ENCODE data around the gene IGDCC3. TPM values are rescaled to one million over a fixed set of nuclear protein-coding genes. Genes with fewer than 3 reads are reported as not detected.

IGDCC3 gene
- total RNA-seq, 2 donors from 2014 or later = 7.9 to 13.5 TPM

DNA sequence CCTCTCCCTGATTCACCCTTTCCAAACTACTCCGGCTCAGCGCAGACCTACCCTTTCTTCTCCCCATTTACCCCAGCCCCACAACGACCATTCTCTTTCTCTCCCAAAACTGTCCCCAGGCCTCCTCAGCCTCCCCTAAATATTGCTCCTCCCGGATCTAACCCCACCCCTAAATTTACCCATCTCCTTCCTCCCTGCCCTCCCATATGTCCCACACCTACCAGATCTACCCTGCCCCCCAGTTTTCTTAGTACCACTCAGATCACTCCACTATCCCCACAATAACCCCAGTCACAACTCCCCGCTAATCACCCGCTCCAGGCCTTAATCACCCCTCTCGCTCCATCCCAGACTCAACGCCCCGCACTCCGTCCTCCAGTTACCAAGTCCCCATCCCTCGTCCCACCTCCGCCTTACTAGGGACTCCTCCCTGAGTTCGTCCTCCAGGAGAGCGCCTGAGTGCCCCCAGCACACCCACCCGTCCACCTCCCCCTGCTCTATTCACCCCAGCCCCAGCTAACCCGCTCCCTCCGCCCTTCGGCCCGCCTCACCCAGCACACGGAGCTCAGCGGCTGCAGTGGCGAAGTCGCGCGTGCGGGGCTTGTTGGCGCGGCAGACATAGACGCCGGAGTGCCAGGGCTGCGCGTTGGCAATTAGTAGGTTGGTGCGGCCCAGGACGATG lies 18.6 kb upstream of the IGDCC3 start:
- no peak overlapping the region for H3K9ac ChIP-seq (ENCODE audit: extremely low read depth, low read length, poor library complexity, severe bottlenecking)
- Mint-ChIP-seq H3K4me1 (peaks cover 14% of the 10 kb centered on the region), H3K27ac (no peak overlapping the region), H3K9me3 (no peaks in the 10 kb centered on the region), H3K27me3 (ENCODE audit: insufficient read depth) (peaks cover 58% of the 10 kb centered on the region), H3K36me3 (ENCODE audit: low read depth) (peaks cover 50% of the 10 kb centered on the region), H3K4me3 (peak overlapping the region; percentile 34)
- no peaks in the 10 kb centered on the region for H3K9me3 ChIP-seq (ENCODE audit: control insufficient read depth, low read length)
- H3K4me3 ChIP-seq (ENCODE audit: low read length) = no peak overlapping the region
- peak; percentile 63 for DNase-seq
- 93 to 95% methylated on average over 24 to 34 of the region's 34 CpGs for WGBS, 2 experiments (ENCODE audit: insufficient coverage in 1 of 2, insufficient read length in 1 of 2)
- TF ChIP-seq, protein P1, sequence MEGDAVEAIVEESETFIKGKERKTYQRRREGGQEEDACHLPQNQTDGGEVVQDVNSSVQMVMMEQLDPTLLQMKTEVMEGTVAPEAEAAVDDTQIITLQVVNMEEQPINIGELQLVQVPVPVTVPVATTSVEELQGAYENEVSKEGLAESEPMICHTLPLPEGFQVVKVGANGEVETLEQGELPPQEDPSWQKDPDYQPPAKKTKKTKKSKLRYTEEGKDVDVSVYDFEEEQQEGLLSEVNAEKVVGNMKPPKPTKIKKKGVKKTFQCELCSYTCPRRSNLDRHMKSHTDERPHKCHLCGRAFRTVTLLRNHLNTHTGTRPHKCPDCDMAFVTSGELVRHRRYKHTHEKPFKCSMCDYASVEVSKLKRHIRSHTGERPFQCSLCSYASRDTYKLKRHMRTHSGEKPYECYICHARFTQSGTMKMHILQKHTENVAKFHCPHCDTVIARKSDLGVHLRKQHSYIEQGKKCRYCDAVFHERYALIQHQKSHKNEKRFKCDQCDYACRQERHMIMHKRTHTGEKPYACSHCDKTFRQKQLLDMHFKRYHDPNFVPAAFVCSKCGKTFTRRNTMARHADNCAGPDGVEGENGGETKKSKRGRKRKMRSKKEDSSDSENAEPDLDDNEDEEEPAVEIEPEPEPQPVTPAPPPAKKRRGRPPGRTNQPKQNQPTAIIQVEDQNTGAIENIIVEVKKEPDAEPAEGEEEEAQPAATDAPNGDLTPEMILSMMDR (conservative IDR thresholded peaks at IDR 0.05) = no peak
- H3K27ac ChIP-seq (ENCODE audit: low read depth, low read length) = no peak overlapping the region
- H3K36me3 ChIP-seq (ENCODE audit: control insufficient read depth, insufficient read depth, low read length) = peaks cover 52% of the 10 kb centered on the region
- no peaks in the 10 kb centered on the region for H3K27me3 ChIP-seq (ENCODE audit: control insufficient read depth, insufficient read depth, low read length, poor library complexity, severe bottlenecking)
- H3K4me1 ChIP-seq (ENCODE audit: control insufficient read depth, insufficient read depth, low read length) = peaks cover 5% of the 10 kb centered on the region

DNA sequence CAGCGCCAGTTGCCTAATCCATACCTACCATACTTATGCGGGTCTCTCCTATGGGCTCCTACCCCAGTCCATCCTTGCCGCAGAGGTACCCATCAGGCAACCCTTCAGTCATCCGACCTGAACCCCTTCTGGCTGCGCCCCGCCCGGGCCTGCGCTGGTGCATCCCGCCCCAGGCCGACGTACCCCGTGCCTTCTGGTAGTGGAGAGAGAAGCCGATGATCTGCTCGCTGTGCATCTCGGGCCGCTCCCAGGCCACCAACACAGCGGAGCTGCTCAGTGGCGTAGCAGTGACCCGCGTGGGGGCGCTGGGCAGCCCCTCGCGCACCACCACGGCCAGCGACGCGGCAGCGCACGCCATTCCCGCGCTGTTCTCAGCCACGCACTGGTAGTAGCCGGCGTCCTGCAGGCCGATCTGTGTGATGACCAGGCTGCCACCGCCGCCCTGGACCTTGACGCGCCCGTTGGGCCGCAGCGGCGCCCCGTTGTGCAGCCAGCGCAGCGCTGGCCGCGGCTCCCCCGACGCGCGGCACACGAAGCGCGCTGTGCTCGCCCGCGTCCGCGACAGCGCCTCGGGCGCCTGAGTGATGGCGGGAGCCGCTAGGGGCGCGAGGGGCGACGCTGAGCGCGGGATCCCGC lies 17.9 kb upstream of the IGDCC3 start:
- DNase-seq = peak; percentile 67
- H3K4me1 Mint-ChIP-seq = peaks cover 8% of the 10 kb centered on the region
- Histone ChIP-seq H3K9me3 (ENCODE audit: control insufficient read depth, low read length) (no peaks in the 10 kb centered on the region), H3K4me3 (ENCODE audit: low read length) (no peak overlapping the region), H3K4me1 (ENCODE audit: control insufficient read depth, insufficient read depth, low read length) (no peaks in the 10 kb centered on the region), H3K36me3 (ENCODE audit: control insufficient read depth, insufficient read depth, low read length) (peaks cover 59% of the 10 kb centered on the region), H3K9ac (ENCODE audit: extremely low read depth, low read length, poor library complexity, severe bottlenecking) (no peak overlapping the region), H3K27me3 (ENCODE audit: control insufficient read depth, insufficient read depth, low read length, poor library complexity, severe bottlenecking) (no peaks in the 10 kb centered on the region), H3K27ac (ENCODE audit: low read depth, low read length) (no peak overlapping the region)
- H3K27me3 Mint-ChIP-seq (ENCODE audit: insufficient read depth) = peaks cover 58% of the 10 kb centered on the region
- no peak overlapping the region for H3K4me3 Mint-ChIP-seq
- peaks cover 53% of the 10 kb centered on the region for H3K36me3 Mint-ChIP-seq (ENCODE audit: low read depth)
- H3K27ac Mint-ChIP-seq = no peak overlapping the region
- WGBS, 2 experiments (ENCODE audit: insufficient coverage in 1 of 2, insufficient read length in 1 of 2) = 93 to 95% methylated on average over 34 to 64 of the region's 72 CpGs
- TF ChIP-seq, protein P1 (conservative IDR thresholded peaks at IDR 0.05) = peak; percentile 44
- H3K9me3 Mint-ChIP-seq = no peaks in the 10 kb centered on the region

DNA sequence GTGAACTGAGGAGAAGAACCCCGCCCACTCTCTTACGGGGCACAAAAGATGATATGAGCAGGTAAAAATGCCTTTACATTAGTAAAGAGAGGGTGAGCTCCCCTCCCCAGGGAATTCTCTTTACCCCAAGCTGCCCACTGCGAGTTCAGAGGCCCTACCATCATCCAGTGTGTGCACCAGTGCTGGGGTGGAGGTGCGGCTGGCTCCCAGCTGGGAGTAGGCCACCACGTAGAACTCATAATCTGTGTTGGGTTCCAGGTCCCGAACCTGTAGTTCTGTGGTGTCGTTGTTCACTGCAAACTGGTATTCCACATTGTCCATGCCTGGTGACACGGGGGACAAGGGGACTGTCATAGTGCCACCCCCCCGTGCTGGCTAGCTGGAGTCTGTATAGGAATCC lies 17.1 kb upstream of the IGDCC3 start:
- TF ChIP-seq, protein P1 (conservative IDR thresholded peaks at IDR 0.05) = no peak
- Mint-ChIP-seq H3K9me3 (no peaks in the 10 kb centered on the region), H3K4me3 (no peak overlapping the region), H3K36me3 (ENCODE audit: low read depth) (peaks cover 54% of the 10 kb centered on the region), H3K4me1 (peaks cover 8% of the 10 kb centered on the region), H3K27me3 (ENCODE audit: insufficient read depth) (peaks cover 58% of the 10 kb centered on the region), H3K27ac (no peak overlapping the region)
- Histone ChIP-seq H3K4me1 (ENCODE audit: control insufficient read depth, insufficient read depth, low read length) (no peaks in the 10 kb centered on the region), H3K9ac (ENCODE audit: extremely low read depth, low read length, poor library complexity, severe bottlenecking) (no peak overlapping the region), H3K36me3 (ENCODE audit: control insufficient read depth, insufficient read depth, low read length) (peaks cover 58% of the 10 kb centered on the region), H3K9me3 (ENCODE audit: control insufficient read depth, low read length) (no peaks in the 10 kb centered on the region), H3K27ac (ENCODE audit: low read depth, low read length) (no peak overlapping the region), H3K27me3 (ENCODE audit: control insufficient read depth, insufficient read depth, low read length, poor library complexity, severe bottlenecking) (no peaks in the 10 kb centered on the region), H3K4me3 (ENCODE audit: low read length) (no peak overlapping the region)
- DNase-seq = no peak
- WGBS, 2 experiments (ENCODE audit: insufficient coverage in 1 of 2, insufficient read length in 1 of 2) = 94 to 98% methylated on average over 8 to 9 of the region's 9 CpGs

Measured in endodermal cell (in vitro differentiated cells).